Activated CD4-positive, CD25-positive, alpha-beta regulatory T cell treated with anti-CD3 and anti-CD28 coated beads, Interleukin-2, amount 50 U/mL, for 24 hours (primary cell): ENCODE measurements around the gene SLC50A1.

ENCODE experiments used
- ATAC-seq, 2 donors: fragments of 150-1000 bp; cut with Tn5 transposase; one replicate each; pipeline ENCODE4 v1.10.0; 2021; ENCODE audit warnings: mild to moderate bottlenecking in 1 of 2, moderate library complexity in 1 of 2

The SLC50A1 gene

GRCh38 chr1:155185783-155186066 is 50.1 kb downstream of the SLC50A1 start:
- no peak for ATAC-seq

GRCh38 chr1:155186067-155186793 is 50.6 kb downstream of the SLC50A1 start:
- ATAC-seq: no peak

GRCh38 chr1:155186794-155187455 is 51.3 kb downstream of the SLC50A1 start:
- no peak for ATAC-seq

- no peak for ATAC-seq
Observed at GRCh38 chr1:155187456-155187891, 51.8 kb downstream of the SLC50A1 start.

GRCh38 chr1:155188268-155188667 is 52.6 kb downstream of the SLC50A1 start:
- no peak for ATAC-seq
